ENCODE measurements around the gene WWOX.

The WWOX gene

GRCh38 chr16:78479723-78480122 is 380.3 kb downstream of the WWOX start:
- H3K9me2 ChIP-seq (replicated peaks; ENCODE audit: insufficient read depth, low read length) = no peaks in the 10 kb centered on the region
- no peak for DNase-seq
- H3K79me2 ChIP-seq (ENCODE audit: low read length) = no peaks in the 10 kb centered on the region
- TF ChIP-seq EZH2phosphoT487 (IDR thresholded peaks at IDR 0.05; ENCODE audit: low read length) = no peak
- no peak for TF ChIP-seq EZH2 (optimal IDR thresholded peaks at IDR 0.05; ENCODE audit: low read depth, low read length)
- no peak for TF ChIP-seq CTCF (IDR thresholded peaks at IDR 0.05; ENCODE audit: low read length)
- H3F3A ChIP-seq (ENCODE audit: insufficient read depth, low read length) = no peaks in the 10 kb centered on the region
- no peak overlapping the region for H3K4me2 ChIP-seq (ENCODE audit: low read depth, low read length)
- no peaks in the 10 kb centered on the region for H3K9me3 ChIP-seq (replicated peaks; ENCODE audit: insufficient read depth, low read length)
- no peaks in the 10 kb centered on the region for H3K4me1 ChIP-seq (ENCODE audit: low read length)
- no peak overlapping the region for H2AFZ ChIP-seq (ENCODE audit: low read length)
- no peak overlapping the region for H3K27ac ChIP-seq (ENCODE audit: low read length)
- H4K20me1 ChIP-seq (ENCODE audit: insufficient read depth, low read length) = no peaks in the 10 kb centered on the region
- no peak overlapping the region for H3K9ac ChIP-seq (ENCODE audit: low read length)
- no peaks in the 10 kb centered on the region for H3K27me3 ChIP-seq (replicated peaks; ENCODE audit: insufficient read depth, low read length)
- no peaks in the 10 kb centered on the region for H3K36me3 ChIP-seq (replicated peaks; ENCODE audit: insufficient read depth, low read length)
- H3K4me3 ChIP-seq (ENCODE audit: low read length) = no peak overlapping the region

- Histone ChIP-seq H2AFZ (ENCODE audit: low read length) (no peak overlapping the region), H3K4me2 (ENCODE audit: low read depth, low read length) (no peak overlapping the region), H3F3A (ENCODE audit: insufficient read depth, low read length) (no peaks in the 10 kb centered on the region), H3K4me3 (ENCODE audit: low read length) (no peak overlapping the region), H3K9me3 (replicated peaks; ENCODE audit: insufficient read depth, low read length) (no peaks in the 10 kb centered on the region), H3K27ac (ENCODE audit: low read length) (no peak overlapping the region), H3K27me3 (replicated peaks; ENCODE audit: insufficient read depth, low read length) (no peaks in the 10 kb centered on the region), H4K20me1 (ENCODE audit: insufficient read depth, low read length) (no peaks in the 10 kb centered on the region), H3K36me3 (replicated peaks; ENCODE audit: insufficient read depth, low read length) (no peaks in the 10 kb centered on the region), H3K9ac (ENCODE audit: low read length) (no peak overlapping the region), H3K9me2 (replicated peaks; ENCODE audit: insufficient read depth, low read length) (no peaks in the 10 kb centered on the region), H3K4me1 (ENCODE audit: low read length) (no peaks in the 10 kb centered on the region), H3K79me2 (ENCODE audit: low read length) (no peaks in the 10 kb centered on the region)
- DNase-seq = no peak
- TF ChIP-seq EZH2phosphoT487 (IDR thresholded peaks at IDR 0.05; ENCODE audit: low read length) = no peak
- no peak for TF ChIP-seq EZH2 (optimal IDR thresholded peaks at IDR 0.05; ENCODE audit: low read depth, low read length)
- no peak for TF ChIP-seq CTCF (IDR thresholded peaks at IDR 0.05; ENCODE audit: low read length)
Observed at GRCh38 chr16:78480588-78480987, 381.1 kb downstream of the WWOX start.

GRCh38 chr16:78483124-78483992 is 383.9 kb downstream of the WWOX start:
- no peak for DNase-seq
- no peak overlapping the region for H3K4me3 ChIP-seq (ENCODE audit: low read length)
- no peak overlapping the region for H3K4me2 ChIP-seq (ENCODE audit: low read depth, low read length)
- no peaks in the 10 kb centered on the region for H3K27me3 ChIP-seq (replicated peaks; ENCODE audit: insufficient read depth, low read length)
- no peak overlapping the region for H3K9ac ChIP-seq (ENCODE audit: low read length)
- H3K9me2 ChIP-seq (replicated peaks; ENCODE audit: insufficient read depth, low read length) = no peaks in the 10 kb centered on the region
- no peaks in the 10 kb centered on the region for H3K79me2 ChIP-seq (ENCODE audit: low read length)
- H3K4me1 ChIP-seq (ENCODE audit: low read length) = no peaks in the 10 kb centered on the region
- H4K20me1 ChIP-seq (ENCODE audit: insufficient read depth, low read length) = no peaks in the 10 kb centered on the region
- no peak overlapping the region for H2AFZ ChIP-seq (ENCODE audit: low read length)
- no peaks in the 10 kb centered on the region for H3K9me3 ChIP-seq (replicated peaks; ENCODE audit: insufficient read depth, low read length)
- H3K27ac ChIP-seq (ENCODE audit: low read length) = no peak overlapping the region
- TF ChIP-seq EZH2 (optimal IDR thresholded peaks at IDR 0.05; ENCODE audit: low read depth, low read length) (no peak), EZH2phosphoT487 (IDR thresholded peaks at IDR 0.05; ENCODE audit: low read length) (no peak), CTCF (IDR thresholded peaks at IDR 0.05; ENCODE audit: low read length) (no peak)
- H3F3A ChIP-seq (ENCODE audit: insufficient read depth, low read length) = no peaks in the 10 kb centered on the region
- no peaks in the 10 kb centered on the region for H3K36me3 ChIP-seq (replicated peaks; ENCODE audit: insufficient read depth, low read length)

All from MM.1S (cell line).